ENCODE data around the gene SYT14.
"Not testable (repeated sequence)": the region's sequence is repeated elsewhere in the genome, so short reads cannot be mapped to it uniquely, and the experiment has no call there.

SYT14 gene

DNA sequence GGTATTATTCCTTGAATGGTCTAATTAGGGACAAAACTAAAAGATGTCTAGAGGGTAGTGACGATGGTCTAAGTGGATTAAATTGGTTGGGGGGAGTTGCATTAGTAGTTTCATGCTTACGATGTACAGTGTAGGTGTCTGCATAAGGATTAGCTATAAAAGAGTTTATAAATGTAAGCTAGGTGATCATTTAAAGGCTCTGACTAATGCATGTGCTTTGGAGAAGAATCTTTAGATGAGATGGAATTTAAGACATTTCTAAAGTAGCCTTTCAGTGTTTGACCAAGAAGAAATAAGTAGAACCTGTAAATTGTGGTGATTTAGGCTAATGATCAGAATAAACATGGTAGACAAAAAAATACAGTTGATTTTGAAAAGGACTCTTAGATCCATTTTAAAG, 7.4 kb downstream of the SYT14 start:
- no peak for DNase-seq

DNA sequence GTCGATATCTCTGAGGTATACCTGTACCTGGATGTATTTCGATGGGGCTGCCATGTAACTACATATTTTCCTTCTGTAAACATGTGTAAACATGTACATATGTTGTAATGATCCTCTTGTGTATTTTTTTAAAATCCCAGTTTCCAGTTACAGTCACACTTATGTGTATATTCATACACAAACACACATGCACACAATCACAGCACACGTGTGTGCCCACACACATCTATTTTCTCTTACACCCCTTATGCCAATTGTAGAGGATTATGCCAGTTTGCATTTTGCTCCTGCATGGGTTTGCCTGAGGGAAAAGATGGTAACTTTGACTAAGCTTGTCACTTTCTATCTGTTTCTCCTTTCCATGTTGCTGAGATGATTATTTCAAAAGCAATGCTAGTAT, 10.1 kb downstream of the SYT14 start:
- DNase-seq = no peak

DNA sequence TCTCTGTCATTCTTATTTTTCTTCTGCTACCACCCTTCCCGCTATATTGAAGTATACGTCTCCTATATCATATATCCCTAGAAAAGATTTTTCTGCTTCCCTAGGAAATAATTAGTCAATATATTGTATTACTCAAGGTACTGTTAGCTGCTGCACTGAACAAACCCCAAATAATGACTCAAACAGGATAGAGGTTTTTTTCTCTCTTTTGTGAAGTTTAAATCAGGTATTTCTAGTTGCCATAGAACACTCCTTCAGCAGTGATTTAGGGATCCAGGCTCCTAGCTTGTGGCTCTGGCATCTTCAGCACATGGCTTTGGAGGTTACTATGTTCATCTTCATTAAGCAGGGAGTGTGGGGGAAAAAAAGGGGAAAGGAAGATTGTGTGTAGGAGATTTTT, 18.1 kb downstream of the SYT14 start:
- DNase-seq = no peak

DNA sequence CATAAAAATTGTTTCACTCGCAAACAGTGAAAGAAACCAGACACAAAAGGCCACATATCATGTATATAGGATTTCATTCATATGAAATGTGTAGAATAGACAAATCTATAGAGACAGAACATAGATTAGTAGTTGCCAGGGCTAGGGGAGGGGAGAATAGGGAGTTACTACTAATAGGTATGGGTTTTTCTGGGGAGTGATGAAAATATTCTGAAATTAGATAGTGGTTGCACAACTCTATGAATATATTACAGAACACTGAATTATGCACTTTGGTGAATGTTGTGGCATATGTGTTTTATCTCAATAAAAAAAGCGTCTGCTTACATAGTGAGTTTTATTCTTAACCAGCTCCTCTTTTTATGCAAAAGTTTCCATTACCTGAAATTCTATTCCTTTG, 21.6 kb downstream of the SYT14 start:
- no peak for DNase-seq

DNA sequence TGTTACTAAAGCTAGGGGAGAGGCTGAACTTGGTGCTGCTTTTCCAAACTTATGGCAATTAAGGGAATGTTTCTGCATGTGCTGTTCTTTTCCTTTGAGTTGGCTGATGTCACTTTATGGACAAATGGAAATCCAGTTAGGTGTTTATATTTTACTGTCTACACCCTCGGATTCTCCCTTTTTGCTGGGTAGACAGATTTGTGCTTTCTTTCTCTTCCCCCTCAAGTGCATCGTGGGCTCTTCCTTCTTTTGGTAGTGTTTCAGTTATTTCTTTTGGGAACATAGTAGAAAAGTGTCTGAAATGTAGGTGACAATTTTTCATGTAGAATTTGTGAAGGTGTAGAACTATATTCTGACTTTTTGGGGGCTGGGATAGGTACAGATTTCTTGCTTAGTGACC, 22.9 kb downstream of the SYT14 start:
- DNase-seq = no peak

DNA sequence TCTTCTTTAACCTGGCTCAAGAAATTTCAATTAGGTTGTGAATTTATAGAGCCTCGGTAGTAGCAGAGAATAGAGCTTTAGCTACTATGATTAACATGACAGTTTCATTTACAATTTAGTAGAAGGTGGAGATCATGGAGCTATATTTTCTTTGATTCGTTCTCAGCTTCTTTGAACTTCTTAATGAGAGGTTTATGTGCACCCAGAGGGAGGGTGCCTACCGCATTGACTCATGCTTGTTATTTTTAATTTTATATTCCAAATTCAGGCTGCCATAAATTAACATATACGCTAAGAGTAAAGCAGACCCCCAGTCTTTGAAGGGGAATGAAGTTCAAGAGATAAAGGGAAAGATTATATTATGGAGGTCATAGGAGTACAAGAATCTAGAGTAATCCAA, 24.4 kb downstream of the SYT14 start:
- DNase-seq = no peak

DNA sequence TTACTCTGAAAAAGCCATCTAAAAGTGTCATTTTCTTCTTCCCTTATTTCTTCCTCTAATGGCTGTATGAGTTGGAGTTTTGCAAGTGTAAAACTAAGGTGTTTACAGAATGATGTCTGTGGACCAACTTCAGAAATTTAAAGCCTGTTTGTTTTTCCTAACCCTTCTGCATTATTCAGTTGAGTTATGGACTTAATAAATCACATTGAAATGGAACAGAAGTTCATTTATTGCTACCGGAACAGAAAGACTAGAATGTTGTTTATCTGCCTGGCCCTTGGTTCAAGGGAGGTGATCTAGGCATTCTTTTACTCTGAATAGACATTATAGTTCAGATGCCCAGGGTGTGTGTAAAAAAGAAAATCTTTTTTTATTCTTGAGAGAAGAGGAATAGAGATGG, 24.8 kb downstream of the SYT14 start:
- DNase-seq = no peak

DNA sequence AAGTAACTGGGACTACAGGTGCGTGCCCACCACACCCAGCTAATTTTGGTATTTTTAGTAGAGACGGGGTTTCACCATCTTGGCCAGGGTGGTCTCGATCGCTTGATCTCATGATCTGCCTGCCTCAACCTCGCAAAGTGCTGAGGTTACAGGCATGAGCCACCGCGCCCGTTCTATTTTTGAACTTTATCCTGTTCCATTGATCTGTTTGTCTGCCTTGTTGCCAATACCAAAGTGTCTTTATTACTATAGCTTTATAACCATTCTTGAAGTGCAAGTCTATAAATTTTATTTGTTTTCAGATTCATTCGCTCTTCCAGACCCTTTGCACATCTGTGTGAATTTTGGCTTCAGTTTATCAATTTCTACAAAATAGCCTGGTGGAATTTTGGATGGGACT, 28.0 kb downstream of the SYT14 start:
- no peak for DNase-seq

DNA sequence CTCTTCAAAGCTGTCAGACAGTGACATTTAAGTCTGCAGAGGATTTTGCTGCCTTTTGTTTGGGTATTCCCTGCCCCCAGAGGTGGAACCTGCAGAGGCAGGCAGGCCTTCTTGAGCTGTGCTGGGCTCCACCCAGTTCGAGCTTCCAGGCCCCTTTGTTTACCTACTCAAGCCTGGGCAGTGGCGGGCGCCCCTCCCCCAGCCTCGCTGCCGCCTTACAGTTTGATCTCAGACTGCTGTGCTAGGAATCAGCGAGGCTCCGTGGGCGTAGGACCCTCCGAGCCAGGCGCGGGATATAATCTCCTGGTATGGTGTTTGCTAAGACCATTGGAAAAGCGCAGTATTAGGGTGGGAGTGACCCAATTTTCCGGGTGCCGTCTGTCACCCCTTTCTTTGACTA, 40.7 kb downstream of the SYT14 start:
- DNase-seq = not testable (repeated sequence)

DNA sequence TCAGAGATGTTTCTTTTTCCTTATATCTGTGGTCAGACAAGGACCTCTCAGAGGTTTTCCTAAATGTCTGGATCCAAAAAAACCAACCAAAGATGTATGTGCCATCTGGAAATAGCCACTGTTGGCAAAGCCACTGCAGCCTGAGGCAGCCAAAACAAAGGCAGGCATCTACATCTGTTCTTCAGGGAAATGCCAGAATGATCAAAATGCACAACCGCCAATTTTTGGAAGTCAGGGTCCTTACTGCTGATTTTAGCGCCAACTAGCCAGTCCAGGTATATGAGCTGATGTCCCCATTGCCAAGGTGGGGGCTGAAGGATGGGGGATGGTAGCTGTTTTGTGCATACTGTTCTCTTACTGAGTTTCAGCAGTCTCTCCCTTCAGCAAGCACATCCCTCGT, 45.9 kb downstream of the SYT14 start:
- DNase-seq = no peak

DNA sequence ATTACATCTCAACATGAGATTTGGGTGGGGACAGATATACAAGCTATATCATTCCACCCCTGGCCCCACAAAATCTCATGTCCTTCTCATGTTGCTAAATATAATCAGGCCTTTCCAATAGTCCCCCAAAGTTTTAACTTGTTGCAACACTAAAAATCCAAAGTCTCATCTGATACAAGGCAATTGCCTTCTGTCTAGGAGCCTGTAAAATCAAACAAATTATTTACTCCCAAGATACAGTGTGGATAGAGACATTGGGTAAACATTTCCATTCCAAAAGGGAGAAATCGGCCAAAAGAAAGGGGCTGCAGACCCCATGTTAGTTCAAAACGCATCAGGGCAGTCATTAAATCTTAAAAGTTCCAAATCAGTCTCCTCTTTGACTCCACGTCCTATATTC, 47.0 kb downstream of the SYT14 start:
- no peak for DNase-seq

DNA sequence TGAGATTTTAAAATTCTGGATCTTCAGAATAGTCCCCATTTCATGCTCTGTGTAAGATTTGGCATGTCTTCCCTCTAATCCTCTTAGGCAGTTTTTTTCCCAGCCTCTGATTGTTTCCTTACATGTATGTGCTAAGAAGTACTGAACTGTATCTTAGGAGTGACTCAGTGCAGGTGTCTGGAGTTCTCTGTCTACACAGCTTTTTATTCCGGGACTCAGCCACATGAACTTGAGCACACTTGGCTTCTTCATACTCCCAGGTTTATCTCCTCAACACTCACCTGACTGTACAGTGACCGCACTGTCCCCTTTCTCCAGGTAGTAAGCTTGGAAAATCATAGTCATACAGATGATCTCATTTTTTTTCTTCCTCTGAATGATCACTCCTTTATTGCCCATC, 50.7 kb downstream of the SYT14 start:
- no peak for DNase-seq

DNA sequence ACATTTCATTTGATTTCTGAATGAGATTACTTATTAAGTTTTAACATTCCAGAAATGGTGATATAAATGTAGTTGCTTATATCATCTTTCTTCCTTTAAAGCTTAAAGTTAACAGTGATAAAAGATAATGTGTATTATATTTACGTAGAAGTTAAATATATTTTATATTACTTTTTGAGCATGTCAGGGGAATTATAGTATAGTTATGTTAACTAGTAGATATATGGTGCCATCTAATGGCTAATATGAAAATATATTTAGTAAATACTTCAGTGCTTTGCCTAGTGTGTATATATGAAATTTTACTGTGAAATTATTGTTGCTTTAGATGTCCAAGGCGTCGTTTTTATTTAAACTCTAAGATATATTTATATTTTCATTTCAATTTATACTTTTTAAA, 51.5 kb downstream of the SYT14 start:
- no peak for DNase-seq

DNA sequence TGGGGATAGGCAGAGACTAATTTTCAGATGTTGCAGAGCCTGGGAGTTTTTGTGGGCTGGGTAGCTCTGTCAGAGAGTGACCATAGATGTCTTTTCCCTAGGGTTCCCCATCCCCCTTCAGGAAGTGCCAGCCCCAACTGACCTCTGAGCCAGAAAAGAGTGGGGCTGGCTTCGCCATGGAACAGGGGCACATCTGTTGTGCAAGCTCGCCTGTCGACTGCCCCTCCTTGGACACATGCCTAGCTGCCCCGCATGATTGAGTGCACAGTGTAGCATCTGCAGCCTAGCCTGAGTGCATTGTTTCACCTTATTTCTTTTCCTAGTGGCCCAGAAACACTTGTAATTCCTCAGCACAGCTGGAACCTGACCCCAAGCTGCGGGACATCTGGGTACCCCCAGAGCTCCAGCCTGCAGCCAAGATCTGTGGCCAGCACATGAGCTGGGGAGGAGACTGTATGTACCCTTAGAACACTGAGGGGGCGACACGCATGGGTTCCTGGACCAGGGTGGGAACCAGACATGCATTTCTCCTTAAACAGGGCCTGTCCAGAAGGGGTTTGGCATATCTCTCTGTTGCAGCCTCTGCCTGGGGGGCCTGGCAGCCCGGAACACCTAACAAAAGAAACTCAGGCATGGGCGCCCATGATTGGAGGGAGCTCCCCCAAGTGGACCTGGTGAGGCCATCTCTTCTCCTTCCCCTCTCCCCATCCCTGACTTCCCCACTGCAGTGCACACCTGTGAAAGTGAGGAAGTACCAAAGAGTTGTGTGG, 55.2 kb downstream of the SYT14 start:
- no peak for DNase-seq

DNA sequence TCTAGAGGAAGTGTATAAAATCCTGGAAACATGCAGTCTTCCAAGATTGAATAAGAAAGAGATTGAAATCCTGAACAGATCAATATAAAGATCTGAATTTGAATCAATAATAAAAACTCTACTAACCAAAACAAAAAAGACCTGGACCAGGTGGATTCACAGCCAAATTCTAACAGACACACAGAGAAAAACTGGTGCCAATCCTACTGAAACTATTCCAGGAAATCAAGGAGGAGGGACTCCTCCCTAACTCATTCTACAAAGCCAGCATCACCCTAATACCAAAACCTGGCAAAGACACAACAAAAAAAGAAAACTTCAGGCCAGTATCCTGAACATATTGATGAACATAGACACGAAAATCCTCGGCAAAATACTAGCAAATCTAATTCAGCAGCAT, 58.3 kb downstream of the SYT14 start:
- DNase-seq = no peak

DNA sequence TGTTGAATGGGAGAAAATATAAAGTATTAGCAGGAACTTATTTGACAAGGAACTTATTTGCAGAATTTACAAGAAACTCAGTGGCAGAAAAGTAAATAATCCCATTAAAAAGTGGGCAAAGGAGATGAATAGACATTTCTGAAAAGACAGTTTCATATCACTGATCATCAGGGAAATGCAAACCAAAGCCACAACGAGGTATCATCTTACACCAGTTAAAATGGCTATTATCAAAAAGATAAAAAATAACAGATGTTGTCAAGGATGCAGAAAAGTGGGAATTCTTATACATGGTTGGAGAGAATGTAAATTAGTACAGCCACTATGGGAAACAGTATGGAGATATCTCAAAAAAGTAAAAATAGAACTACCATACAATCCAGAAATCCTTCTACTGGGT, 61.0 kb downstream of the SYT14 start:
- DNase-seq = no peak

DNA sequence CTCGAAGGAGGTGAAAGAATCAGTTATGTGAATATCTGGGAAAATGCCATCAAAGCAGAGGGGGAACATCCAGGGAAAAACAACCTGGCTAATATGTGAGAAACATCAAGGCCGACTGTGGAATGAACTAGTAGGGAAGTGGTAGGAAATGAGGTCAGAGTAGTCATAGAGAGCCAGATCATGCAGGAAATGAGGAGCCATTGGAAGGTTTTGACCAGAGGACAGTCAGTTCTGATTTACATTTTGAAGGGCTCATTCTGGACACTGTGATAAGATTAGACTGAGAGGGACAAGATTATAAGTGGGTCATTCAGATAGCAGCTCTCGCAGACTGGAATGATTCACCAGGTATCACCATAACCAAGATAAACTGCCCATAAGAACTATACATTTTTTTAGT, 63.7 kb downstream of the SYT14 start:
- no peak for DNase-seq

DNA sequence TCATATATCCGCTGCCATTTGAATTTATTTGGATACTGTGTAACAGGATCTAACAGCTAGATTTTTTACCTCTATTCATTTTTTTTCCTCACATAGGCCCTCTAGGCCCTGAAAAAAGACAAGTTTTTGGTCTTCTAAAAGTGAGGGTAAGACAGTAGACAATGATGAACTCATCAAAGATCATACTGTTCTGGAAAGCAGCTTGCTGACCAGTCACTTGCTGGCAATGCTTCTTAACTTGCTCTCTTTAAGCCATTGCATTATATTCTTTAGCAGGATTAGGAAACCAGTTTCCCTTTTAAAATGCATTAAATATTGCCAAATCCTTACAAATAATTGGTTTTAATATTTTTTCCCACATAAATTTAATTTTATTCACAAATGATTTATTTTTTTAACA, 65.5 kb downstream of the SYT14 start:
- no peak for DNase-seq

DNA sequence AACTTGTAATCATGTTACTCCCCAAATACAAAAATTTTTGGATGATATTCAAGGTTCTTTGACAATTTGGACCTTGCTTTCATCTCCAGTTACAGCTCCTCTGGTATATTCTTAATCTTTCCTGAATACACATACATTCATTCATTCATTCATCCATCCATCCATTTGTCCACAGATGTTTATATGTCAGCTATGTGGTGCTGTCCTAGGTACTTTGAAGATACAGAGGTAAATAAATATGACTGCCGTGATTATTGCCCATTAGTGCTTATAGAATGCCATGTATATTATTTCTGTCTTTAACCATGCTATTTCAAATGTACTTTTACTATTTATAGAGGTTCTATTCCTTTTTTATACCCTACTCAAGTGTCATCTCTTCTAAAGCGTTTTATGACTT, 72.1 kb downstream of the SYT14 start:
- DNase-seq = no peak

DNA sequence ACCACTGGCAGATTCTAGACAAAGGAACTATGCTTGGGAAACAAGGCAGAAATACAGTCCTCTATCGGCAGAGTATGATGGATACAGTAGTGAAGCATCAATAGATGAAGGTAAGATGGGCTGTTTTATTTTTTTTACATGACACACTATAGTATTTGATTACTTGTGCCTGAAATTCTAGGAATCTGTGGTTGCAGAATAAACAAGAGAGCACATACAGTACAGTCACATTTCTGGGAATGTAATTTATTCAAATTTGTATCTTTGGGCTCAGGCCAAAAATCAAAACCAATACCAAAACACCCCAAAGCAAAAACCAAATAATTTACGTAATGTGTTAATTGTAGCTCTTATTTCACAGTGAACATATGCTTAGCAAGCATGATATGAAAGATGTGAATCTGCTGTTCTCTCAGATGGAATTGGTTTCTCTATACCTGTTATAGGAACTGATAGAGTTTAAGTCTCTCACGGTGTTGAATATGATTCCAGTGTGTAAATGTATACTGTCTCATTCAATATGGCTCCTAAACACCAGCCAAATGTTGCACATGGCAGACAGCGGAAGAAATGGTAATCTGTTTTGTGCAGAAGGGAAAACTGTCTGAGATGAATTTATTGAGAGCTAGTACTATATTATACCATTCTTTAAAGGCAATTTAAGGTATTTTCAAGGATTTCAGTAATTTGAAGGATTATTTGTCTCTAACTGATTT, 83.3 kb downstream of the SYT14 start:
- DNase-seq = no peak

DNA sequence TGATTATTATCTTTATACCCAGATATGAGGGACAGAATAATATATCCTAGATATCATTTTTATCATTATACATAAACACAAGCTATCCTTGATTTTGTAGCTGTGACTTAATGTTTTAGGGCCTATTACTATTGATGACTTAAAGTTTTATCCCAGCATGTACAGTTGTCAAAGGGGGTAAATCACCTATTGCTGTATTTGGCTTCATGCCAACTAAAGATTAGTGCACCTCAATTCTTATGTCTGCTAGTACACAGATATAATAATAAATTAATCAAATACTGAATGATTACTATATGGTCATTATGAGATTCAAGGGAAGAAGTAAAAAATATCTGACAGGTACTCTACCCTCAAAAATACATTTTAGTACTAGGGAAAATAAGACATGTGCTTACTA, 84.0 kb downstream of the SYT14 start:
- no peak for DNase-seq

DNA sequence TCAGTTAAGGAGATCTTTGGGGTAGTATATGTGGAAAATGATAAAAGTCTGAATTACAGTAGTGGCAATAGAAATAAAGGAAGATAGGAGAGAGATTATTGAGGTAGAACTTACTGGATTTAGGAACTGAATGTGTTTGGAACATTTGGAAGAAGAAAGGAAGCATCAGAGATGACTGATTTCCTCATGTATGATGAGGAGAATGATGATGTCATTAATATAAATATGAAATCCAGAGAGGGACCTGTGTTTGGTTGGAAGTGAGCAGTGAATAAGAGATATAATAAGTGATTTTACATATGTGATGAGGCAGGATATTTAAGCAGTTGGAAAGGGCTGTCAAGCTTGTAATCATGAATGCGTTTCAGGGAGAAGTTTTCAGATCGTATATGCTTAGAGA, 86.3 kb downstream of the SYT14 start:
- no peak for DNase-seq

DNA sequence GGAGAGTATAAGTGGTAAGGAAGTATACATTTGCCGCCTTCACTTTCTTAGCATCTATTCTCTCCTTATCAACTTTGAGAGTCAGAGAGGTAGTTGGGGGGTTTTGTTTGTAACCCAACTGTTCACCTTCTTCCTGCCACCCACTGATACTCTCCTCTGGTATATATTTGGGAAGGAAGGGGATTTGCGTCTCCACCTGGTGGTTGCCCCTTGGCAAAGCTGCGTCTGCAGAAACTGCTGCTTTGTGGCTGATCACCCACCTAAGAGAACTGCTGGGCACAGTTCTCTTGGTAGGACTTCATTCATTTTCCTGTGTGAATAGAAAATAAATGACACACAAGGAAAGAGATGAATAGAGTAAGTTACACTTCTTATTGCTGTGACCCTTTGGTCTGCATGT, 87.0 kb downstream of the SYT14 start:
- no peak for DNase-seq

DNA sequence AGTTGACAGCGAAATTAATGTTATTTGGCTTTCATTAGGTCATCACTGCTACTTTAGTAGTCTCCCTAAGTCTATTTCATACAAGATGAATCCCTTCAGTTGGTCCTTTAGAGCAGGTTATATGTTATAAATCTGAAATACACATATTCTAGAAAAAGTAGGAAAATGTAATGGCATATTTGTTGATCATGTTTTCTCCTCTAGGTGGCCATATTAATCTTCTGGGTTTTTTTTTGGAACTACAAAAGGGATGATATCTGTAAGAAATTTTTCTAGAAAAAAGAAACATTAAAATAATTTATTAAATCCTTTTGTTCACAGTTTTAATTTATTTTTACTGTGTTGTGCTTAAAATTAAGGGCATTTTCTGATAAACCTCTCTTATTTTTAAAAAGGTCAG, 87.9 kb downstream of the SYT14 start:
- no peak for DNase-seq

DNA sequence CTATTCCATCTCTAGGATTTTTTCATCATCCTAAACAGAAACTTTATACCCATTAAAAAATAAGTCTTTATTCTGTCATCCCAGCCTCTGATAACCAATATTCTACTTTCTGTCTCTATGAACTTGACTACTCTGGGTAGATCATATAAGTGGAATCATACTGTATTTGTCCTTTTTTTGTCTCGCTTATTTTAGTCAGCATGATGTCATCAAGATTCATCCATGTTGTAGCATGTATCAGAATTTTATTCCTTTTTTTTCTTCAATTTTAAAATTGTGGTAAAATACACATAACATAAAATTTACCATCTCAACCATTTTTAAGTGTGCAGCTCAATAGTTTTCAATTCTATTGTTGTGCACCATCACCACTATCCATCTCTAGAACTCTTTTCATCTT, 90.0 kb downstream of the SYT14 start:
- DNase-seq = no peak
